Measurements from ENCODE around the gene OXSR1.

DNA sequence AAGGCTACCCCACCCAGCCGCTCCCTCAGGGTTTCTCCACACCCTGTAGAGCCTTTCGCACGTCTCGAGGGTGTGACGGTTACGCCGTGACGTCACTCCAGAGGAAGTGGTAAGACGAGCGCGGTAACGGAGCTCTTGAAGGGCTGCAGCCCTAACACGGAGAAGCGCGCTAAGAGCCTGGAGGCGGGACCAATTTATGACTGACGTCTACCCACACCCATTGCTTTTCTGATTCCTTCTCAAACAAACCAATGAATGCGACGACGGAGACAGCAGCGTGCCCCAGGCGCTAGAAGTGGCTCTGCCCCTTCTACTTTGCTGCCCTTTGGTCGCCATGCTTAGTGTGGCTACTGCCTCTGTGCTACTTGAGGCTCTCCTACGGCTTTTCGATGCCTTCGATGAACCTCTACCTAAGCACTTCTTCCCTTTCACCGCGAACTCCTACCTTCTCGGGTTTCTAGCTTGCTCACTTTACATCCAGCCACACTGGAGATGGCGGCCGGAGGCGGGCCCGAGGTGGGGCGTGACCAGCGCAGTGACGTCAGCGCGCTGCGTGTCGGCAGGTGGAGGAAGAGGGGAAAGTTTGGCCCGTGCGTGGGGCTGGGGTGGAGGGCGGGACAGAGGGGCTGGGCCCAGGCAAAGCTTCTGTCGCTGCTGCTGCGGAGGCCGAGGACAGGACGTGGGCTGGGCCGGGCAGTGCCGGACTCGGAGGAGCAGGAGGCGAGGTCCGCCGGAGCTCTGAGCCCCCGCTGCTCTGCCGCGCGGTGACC lies at the start of gene OXSR1:
- TF ChIP-seq POLR2AphosphoS5 (IDR thresholded peaks at IDR 0.05) (peak; percentile 89), POLR2A (IDR thresholded peaks at IDR 0.05) (peak; percentile 94)
- TF ChIP-seq, protein P1, sequence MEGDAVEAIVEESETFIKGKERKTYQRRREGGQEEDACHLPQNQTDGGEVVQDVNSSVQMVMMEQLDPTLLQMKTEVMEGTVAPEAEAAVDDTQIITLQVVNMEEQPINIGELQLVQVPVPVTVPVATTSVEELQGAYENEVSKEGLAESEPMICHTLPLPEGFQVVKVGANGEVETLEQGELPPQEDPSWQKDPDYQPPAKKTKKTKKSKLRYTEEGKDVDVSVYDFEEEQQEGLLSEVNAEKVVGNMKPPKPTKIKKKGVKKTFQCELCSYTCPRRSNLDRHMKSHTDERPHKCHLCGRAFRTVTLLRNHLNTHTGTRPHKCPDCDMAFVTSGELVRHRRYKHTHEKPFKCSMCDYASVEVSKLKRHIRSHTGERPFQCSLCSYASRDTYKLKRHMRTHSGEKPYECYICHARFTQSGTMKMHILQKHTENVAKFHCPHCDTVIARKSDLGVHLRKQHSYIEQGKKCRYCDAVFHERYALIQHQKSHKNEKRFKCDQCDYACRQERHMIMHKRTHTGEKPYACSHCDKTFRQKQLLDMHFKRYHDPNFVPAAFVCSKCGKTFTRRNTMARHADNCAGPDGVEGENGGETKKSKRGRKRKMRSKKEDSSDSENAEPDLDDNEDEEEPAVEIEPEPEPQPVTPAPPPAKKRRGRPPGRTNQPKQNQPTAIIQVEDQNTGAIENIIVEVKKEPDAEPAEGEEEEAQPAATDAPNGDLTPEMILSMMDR (IDR thresholded peaks at IDR 0.05), result peak in 1 of 4 experiments; percentile 16
